Right lobe of liver (tissue), 4 donors: ENCODE data around the gene CPSF4.

Source experiments
- CTCF ChIP-seq, 4 donors: fragments of 200-600 bp in 3 of 4; fragments of 450-650 bp in 1 of 4; IDR thresholded peaks; one replicate each; pipeline versions ENCODE4 v1.5.1 to v1.8.0; 2016 to 2022; ENCODE audit warnings: antibody characterized with exemption in 4 of 4, mild to moderate bottlenecking in 2 of 4
- POLR2A ChIP-seq: fragments of 450-650 bp; IDR thresholded peaks from one replicate; pipeline ENCODE4 v1.6.1; 2017; ENCODE audit warnings: antibody characterized with exemption, mild to moderate bottlenecking
- donor health status: DM: no; HTN: no; CAD: no.
- donor health status: DM: no; HTN: no; CAD: no.
- donor health status: DM: no; HTN: yes; CAD: no.

GRCh38 chr7:99390941-99391602 is 47.7 kb upstream of the CPSF4 start:
- TF ChIP-seq CTCF (IDR thresholded peaks at IDR 0.05), result no peak
- no peak for TF ChIP-seq POLR2A
